Esophagus muscularis mucosa (tissue), 4 donors: Measurements from ENCODE around the gene ZNF581.

Source experiments
- EP300 ChIP-seq: sonication (generic); formaldehyde crosslinking; IDR thresholded peaks from one replicate; pipeline ENCODE4 v1.6.1; 2017; ENCODE audit warnings: antibody characterized with exemption
- POLR2A ChIP-seq: fragments of 450-650 bp; IDR thresholded peaks from one replicate; pipeline ENCODE4 v1.6.1; 2017; ENCODE audit warnings: antibody characterized with exemption, moderate library complexity, mild to moderate bottlenecking, low read depth
- POLR2AphosphoS5 ChIP-seq, 2 donors: sonication (generic); formaldehyde crosslinking; IDR thresholded peaks; one replicate each; pipeline ENCODE4 v1.6.1; 2017; ENCODE audit warnings: antibody characterized with exemption in 2 of 2
- TF ChIP-seq, protein P1 (sequence below), 3 experiments: fragments of 200-600 bp in 2 of 3; fragments of 450-650 bp in 1 of 3; sonication (generic) in 2 of 3; IDR thresholded peaks; one replicate each; pipeline ENCODE4 v1.5.1; 2017 to 2019; ENCODE audit warnings: antibody characterized with exemption in 3 of 3, mild to moderate bottlenecking in 2 of 3, moderate library complexity in 1 of 3

- TF ChIP-seq POLR2A (no peak), POLR2AphosphoS5 (IDR thresholded peaks at IDR 0.05) (no peak), EP300 (no peak)
- TF ChIP-seq, protein P1, sequence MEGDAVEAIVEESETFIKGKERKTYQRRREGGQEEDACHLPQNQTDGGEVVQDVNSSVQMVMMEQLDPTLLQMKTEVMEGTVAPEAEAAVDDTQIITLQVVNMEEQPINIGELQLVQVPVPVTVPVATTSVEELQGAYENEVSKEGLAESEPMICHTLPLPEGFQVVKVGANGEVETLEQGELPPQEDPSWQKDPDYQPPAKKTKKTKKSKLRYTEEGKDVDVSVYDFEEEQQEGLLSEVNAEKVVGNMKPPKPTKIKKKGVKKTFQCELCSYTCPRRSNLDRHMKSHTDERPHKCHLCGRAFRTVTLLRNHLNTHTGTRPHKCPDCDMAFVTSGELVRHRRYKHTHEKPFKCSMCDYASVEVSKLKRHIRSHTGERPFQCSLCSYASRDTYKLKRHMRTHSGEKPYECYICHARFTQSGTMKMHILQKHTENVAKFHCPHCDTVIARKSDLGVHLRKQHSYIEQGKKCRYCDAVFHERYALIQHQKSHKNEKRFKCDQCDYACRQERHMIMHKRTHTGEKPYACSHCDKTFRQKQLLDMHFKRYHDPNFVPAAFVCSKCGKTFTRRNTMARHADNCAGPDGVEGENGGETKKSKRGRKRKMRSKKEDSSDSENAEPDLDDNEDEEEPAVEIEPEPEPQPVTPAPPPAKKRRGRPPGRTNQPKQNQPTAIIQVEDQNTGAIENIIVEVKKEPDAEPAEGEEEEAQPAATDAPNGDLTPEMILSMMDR (IDR thresholded peaks at IDR 0.05), result no peak
Observed at GRCh38 chr19:55667006-55667381, 23.5 kb downstream of the ZNF581 start.
